GM21526 (cell line): ENCODE results near the gene NRXN2.
A peak's percentile ranks its signal among the peaks of the same experiment; 100 is the strongest.

ENCODE experiments used
- ATAC-seq: cut with Tn5 transposase; IDR thresholded peaks from one replicate; pipeline ENCODE4 v1.9.1; 2021; ENCODE audit warnings: moderate library complexity; ENCODE audit not compliant: unreplicated experiment, low FRiP score

Gene NRXN2

GRCh38 chr11:64723117-64723906 lies at the start of gene NRXN2:
NRXN2 (minus strand) TSS chr11:64723197; CDS start chr11:64713699, 9,498 bp downstream.
- ATAC-seq: peak; percentile 54

- ATAC-seq: no peak
These were observed 49.5 kb upstream of the NRXN2 start for GRCh38 chr11:64772303-64773018.

- ATAC-seq: no peak
These were observed 48.9 kb upstream of the NRXN2 start for GRCh38 chr11:64771861-64772260.

GRCh38 chr11:64770120-64770519 lies 47.1 kb upstream of the NRXN2 start:
- ATAC-seq: no peak

GRCh38 chr11:64769283-64769682 lies 46.3 kb upstream of the NRXN2 start:
- no peak for ATAC-seq

- ATAC-seq: no peak
These were observed 45.3 kb upstream of the NRXN2 start for GRCh38 chr11:64768300-64768694.

- no peak for ATAC-seq
These were observed 44.6 kb upstream of the NRXN2 start for GRCh38 chr11:64767344-64768299.

- ATAC-seq: no peak
These were observed 43.9 kb upstream of the NRXN2 start for GRCh38 chr11:64766881-64767280.

GRCh38 chr11:64765851-64766665 lies 43.1 kb upstream of the NRXN2 start:
- ATAC-seq: no peak

- ATAC-seq: no peak
These were observed 42.4 kb upstream of the NRXN2 start for GRCh38 chr11:64765291-64765850.

GRCh38 chr11:64764753-64765152 lies 41.8 kb upstream of the NRXN2 start:
- no peak for ATAC-seq

- no peak for ATAC-seq
These were observed 41.1 kb upstream of the NRXN2 start for GRCh38 chr11:64764040-64764611.

- ATAC-seq: no peak
These were observed 40.6 kb upstream of the NRXN2 start for GRCh38 chr11:64763526-64764039.

GRCh38 chr11:64762674-64763525 lies 39.9 kb upstream of the NRXN2 start:
- no peak for ATAC-seq

- no peak for ATAC-seq
These were observed 39.3 kb upstream of the NRXN2 start for GRCh38 chr11:64762277-64762673.

- no peak for ATAC-seq
These were observed 37.9 kb upstream of the NRXN2 start for GRCh38 chr11:64760759-64761420.
